ENCODE data around the gene NINJ2.

DNA sequence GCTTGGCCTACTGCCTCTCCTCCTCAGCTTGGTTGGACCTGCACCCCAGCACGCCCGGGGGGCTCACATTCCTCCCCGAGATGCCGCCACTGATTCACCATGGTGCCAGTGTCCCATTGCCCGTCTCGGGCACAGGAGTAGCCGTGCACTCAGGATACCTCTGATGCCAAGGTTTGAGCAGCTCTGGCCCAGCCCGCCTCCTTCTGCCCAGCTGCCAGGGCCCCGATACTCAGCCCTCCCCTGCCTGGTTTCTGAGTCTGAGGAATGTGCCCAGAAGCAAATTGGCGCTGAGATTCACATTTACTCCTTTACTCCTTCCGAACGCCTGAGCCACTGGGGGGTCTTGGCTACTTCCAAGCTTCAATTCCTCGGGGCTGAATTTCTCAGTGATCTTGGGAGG is 63.5 kb downstream of the NINJ2 start:
- TF ChIP-seq POLR2A (IDR thresholded peaks at IDR 0.05) = peak in 1 of 2 donors; percentile 26
- TF ChIP-seq, protein P1, sequence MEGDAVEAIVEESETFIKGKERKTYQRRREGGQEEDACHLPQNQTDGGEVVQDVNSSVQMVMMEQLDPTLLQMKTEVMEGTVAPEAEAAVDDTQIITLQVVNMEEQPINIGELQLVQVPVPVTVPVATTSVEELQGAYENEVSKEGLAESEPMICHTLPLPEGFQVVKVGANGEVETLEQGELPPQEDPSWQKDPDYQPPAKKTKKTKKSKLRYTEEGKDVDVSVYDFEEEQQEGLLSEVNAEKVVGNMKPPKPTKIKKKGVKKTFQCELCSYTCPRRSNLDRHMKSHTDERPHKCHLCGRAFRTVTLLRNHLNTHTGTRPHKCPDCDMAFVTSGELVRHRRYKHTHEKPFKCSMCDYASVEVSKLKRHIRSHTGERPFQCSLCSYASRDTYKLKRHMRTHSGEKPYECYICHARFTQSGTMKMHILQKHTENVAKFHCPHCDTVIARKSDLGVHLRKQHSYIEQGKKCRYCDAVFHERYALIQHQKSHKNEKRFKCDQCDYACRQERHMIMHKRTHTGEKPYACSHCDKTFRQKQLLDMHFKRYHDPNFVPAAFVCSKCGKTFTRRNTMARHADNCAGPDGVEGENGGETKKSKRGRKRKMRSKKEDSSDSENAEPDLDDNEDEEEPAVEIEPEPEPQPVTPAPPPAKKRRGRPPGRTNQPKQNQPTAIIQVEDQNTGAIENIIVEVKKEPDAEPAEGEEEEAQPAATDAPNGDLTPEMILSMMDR (IDR thresholded peaks at IDR 0.05) = no peak
